Endodermal cell (in vitro differentiated cells): ENCODE results near the gene LBX2. TPM values are rescaled to one million over a fixed set of nuclear protein-coding genes. Genes with fewer than 3 reads are reported as not detected.

ENCODE experiments used
- DNase-seq: peaks from one replicate; pipeline ENCODE4 v3.0.0-alpha.2; 2017
- H3K27ac ChIP-seq: 2 replicates; pipeline ENCODE4 v1.5.1; 2013; ENCODE audit warnings: mild to moderate bottlenecking, low read depth, low read length, moderate library complexity
- H3K27me3 ChIP-seq: 2 replicates; pipeline ENCODE4 v1.6.1; 2013; ENCODE audit warnings: mild to moderate bottlenecking, low read length, moderate library complexity; ENCODE audit not compliant: insufficient read depth, control insufficient read depth, poor library complexity, severe bottlenecking
- H3K36me3 ChIP-seq: 2 replicates; pipeline ENCODE4 v1.7.0; 2013; ENCODE audit warnings: mild to moderate bottlenecking, low read length, moderate library complexity; ENCODE audit not compliant: control insufficient read depth, insufficient read depth
- H3K4me1 ChIP-seq: one replicate; pipeline ENCODE4 v1.7.0; 2013; ENCODE audit warnings: low read length; ENCODE audit not compliant: control insufficient read depth, insufficient read depth
- H3K4me3 ChIP-seq: 2 replicates; pipeline ENCODE4 v1.5.1; 2013; ENCODE audit warnings: mild to moderate bottlenecking, low read length, moderate library complexity
- H3K9ac ChIP-seq: 2 replicates; pipeline ENCODE4 v1.6.1; 2013; ENCODE audit warnings: mild to moderate bottlenecking, low read length, moderate library complexity; ENCODE audit not compliant: poor library complexity, severe bottlenecking; ENCODE audit errors: extremely low read depth
- H3K9me3 ChIP-seq: 2 replicates; pipeline ENCODE4 v1.6.1; 2013; ENCODE audit warnings: mild to moderate bottlenecking, low read length, moderate library complexity; ENCODE audit not compliant: control insufficient read depth
- H3K27ac Mint-ChIP-seq: 2 replicates; pipeline ENCODE4 v1.8.0; 2020; ENCODE audit warnings: mixed read lengths
- H3K27me3 Mint-ChIP-seq: 2 replicates; pipeline ENCODE4 v1.8.0; 2021; ENCODE audit warnings: mild to moderate bottlenecking, mixed read lengths; ENCODE audit not compliant: insufficient read depth
- H3K36me3 Mint-ChIP-seq: 2 replicates; pipeline ENCODE4 v1.8.0; 2020; ENCODE audit warnings: low read depth, mixed read lengths
- H3K4me1 Mint-ChIP-seq: 2 replicates; pipeline ENCODE4 v1.8.0; 2020; ENCODE audit warnings: mixed read lengths
- H3K4me3 Mint-ChIP-seq: 2 replicates; pipeline ENCODE4 v1.8.0; 2020; ENCODE audit warnings: mild to moderate bottlenecking, moderate library complexity, mixed read lengths
- H3K9me3 Mint-ChIP-seq: 2 replicates; pipeline ENCODE4 v1.8.0; 2020; ENCODE audit warnings: mild to moderate bottlenecking, mixed read lengths
- CTCF ChIP-seq: fragments of 200-600 bp; sonication (generic); conservative IDR thresholded peaks from 2 replicates; pipeline ENCODE4 v1.5.0; 2021; ENCODE audit warnings: antibody characterized with exemption, mild to moderate bottlenecking
- WGBS, 2 experiments: methylation state at CpG; one replicate each; pipeline versions ENCODE4 v1.1.5 to v1.1.7; 2013; ENCODE audit warnings: missing lambda C conversion rate in 2 of 2, mixed read lengths in 1 of 2; ENCODE audit not compliant: insufficient coverage in 1 of 2, insufficient read length in 1 of 2; 5-methylcytosine and 5-hydroxymethylcytosine counted together
- total RNA-seq, 2 donors: library from RNA; stranded (reverse); fragmentation: NEBNext Ultra II Directional in 1 of 2; extraction: Animal tissue kit (Norgen Biotek cat#: 25700) in 1 of 2; gene quantifications; 2 replicates in 1 of 2; 3 replicates in 1 of 2; pipeline ENCODE4 v1.2.1, GENCODE V29; 2021

LBX2 gene
- total RNA-seq, 2 donors from 2014 or later = 1.3 to 1.6 TPM

- Histone ChIP-seq H3K4me1 (peaks cover 7% of the 10 kb centered on the region), H3K9ac (no peak overlapping the region), H3K4me3 (no peak overlapping the region), H3K27me3 (no peaks in the 10 kb centered on the region), H3K27ac (no peak overlapping the region), H3K9me3 (no peaks in the 10 kb centered on the region), H3K36me3 (no peaks in the 10 kb centered on the region)
- TF ChIP-seq CTCF = no peak
- peaks cover 18% of the 10 kb centered on the region for H3K4me1 Mint-ChIP-seq
- DNase-seq = no peak
- no peak overlapping the region for H3K4me3 Mint-ChIP-seq
- no peak overlapping the region for H3K27ac Mint-ChIP-seq
- no peaks in the 10 kb centered on the region for H3K36me3 Mint-ChIP-seq
- H3K27me3 Mint-ChIP-seq = no peaks in the 10 kb centered on the region
- WGBS, 2 experiments = 71 to 92% methylated on average over 1 to 3 of the region's 3 CpGs
- no peaks in the 10 kb centered on the region for H3K9me3 Mint-ChIP-seq
Observed at GRCh38 chr2:74450570-74451190, 48.7 kb downstream of the LBX2 start.

- no peak overlapping the region for H3K27ac Mint-ChIP-seq
- Histone ChIP-seq H3K9me3 (no peaks in the 10 kb centered on the region), H3K36me3 (no peaks in the 10 kb centered on the region), H3K4me1 (peaks cover 7% of the 10 kb centered on the region), H3K9ac (no peak overlapping the region), H3K27ac (no peak overlapping the region), H3K4me3 (no peak overlapping the region), H3K27me3 (no peaks in the 10 kb centered on the region)
- no peaks in the 10 kb centered on the region for H3K36me3 Mint-ChIP-seq
- TF ChIP-seq CTCF = no peak
- H3K4me1 Mint-ChIP-seq = peaks cover 16% of the 10 kb centered on the region
- H3K4me3 Mint-ChIP-seq = no peak overlapping the region
- no peak for DNase-seq
- H3K27me3 Mint-ChIP-seq = no peaks in the 10 kb centered on the region
- WGBS, 2 experiments = 96 to 100% methylated on average over 1 to 2 of the region's 2 CpGs
- no peaks in the 10 kb centered on the region for H3K9me3 Mint-ChIP-seq
Observed at GRCh38 chr2:74448771-74449170, 50.6 kb downstream of the LBX2 start.

Other genes with a start within 250 kb of the LBX2 start
- 1 to 10 TPM; 2.5 to 3.7 TPM for gene SLC4A5, start 156.2 kb downstream of the LBX2 start, total RNA-seq
- gene DCTN1, start 119.3 kb downstream of the LBX2 start, total RNA-seq = 100 to 1,000 TPM; 159 to 213 TPM
- 1 to 10 TPM; 3.8 to 4.8 TPM for gene C2orf81, start 78.0 kb downstream of the LBX2 start, total RNA-seq
- gene WDR54, start 77.9 kb downstream of the LBX2 start, total RNA-seq = 10 to 100 TPM; 43.1 to 69.4 TPM
- 100 to 1,000 TPM in 1 of 2 donors, 10 to 100 TPM in 1; 83.6 to 117 TPM for gene RTKN, start 57.7 kb downstream of the LBX2 start, total RNA-seq
- 10 to 100 TPM; 23.9 to 38.8 TPM for gene INO80B, start 44.5 kb downstream of the LBX2 start, total RNA-seq
- 100 to 1,000 TPM; 110 to 116 TPM for gene WBP1, start 41.2 kb downstream of the LBX2 start, total RNA-seq
- gene MOGS, start 34.2 kb downstream of the LBX2 start, total RNA-seq = 10 to 100 TPM; 64.8 to 72.9 TPM
- gene MRPL53, start 26.9 kb downstream of the LBX2 start, total RNA-seq = 10 to 100 TPM; 50.9 to 62.7 TPM
- gene CCDC142, start 16.6 kb downstream of the LBX2 start, total RNA-seq = 10 to 100 TPM; 19.0 to 24.7 TPM
- gene TTC31, start 16.5 kb downstream of the LBX2 start, total RNA-seq = 10 to 100 TPM; 31.5 to 32.4 TPM
- gene PCGF1, start 8.1 kb upstream of the LBX2 start, total RNA-seq = 10 to 100 TPM; 15.5 to 21.4 TPM
- under 1 TPM; 0.22 to 0.27 TPM for gene TLX2, start 14.8 kb upstream of the LBX2 start, total RNA-seq
- gene DQX1, start 26.6 kb upstream of the LBX2 start, total RNA-seq = 1 to 10 TPM in 1 of 2 donors, under 1 TPM in 1; 0.93 to 1.1 TPM
- 10 to 100 TPM; 76.3 to 88.9 TPM for gene AUP1, start 30.1 kb upstream of the LBX2 start, total RNA-seq
- gene HTRA2, start 30.3 kb upstream of the LBX2 start, total RNA-seq = 10 to 100 TPM; 32.8 to 38.9 TPM
- 1 to 10 TPM; 5.4 to 7.6 TPM for gene LOXL3, start 54.3 kb upstream of the LBX2 start, total RNA-seq
- 10 to 100 TPM; 12.9 to 15.1 TPM for gene DOK1, start 55.1 kb upstream of the LBX2 start, total RNA-seq
- 1 to 10 TPM; 3.8 to 5.5 TPM for gene M1AP, start 148.7 kb upstream of the LBX2 start, total RNA-seq
- gene SEMA4F, start 154.6 kb upstream of the LBX2 start, total RNA-seq = 10 to 100 TPM in 1 of 2 donors, 1 to 10 TPM in 1; 7.0 to 10.1 TPM